Measurements from ENCODE around the gene ARMC2. TPM values are rescaled to one million over a fixed set of nuclear protein-coding genes. Genes with fewer than 3 reads are reported as not detected.

The ARMC2 gene
- total and polyA plus RNA-seq, 2 of the 8 experiments (the other 6 are each of a cell fraction or from before 2014, with no cell fraction given): 1.6 to 4.4 TPM

DNA sequence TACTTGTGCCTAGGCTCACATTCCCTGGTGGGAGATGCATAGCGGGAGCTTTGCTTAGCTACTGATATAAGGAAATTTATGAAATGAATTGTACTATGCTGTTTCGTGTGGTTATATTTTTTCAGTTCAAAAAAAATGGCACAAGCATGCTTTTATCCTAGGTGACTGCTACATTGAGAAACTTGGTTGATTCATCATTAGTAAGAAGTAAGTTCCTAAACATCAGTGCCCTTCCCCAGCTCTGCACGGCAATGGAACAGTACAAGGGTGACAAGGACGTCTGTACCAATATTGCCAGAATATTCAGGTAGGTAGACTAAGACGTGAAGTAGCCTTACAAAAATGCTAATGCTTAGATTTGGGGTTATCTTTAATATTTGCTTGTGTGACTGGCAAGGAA, 79.7 kb downstream of the ARMC2 start (continued):
- TF ChIP-seq HDAC6 (IDR thresholded peaks at IDR 0.05; ENCODE audit: low read depth, low read length) (no peak), SRF (IDR thresholded peaks at IDR 0.05; ENCODE audit: low read depth, low read length) (no peak), YY1 (IDR thresholded peaks at IDR 0.05; ENCODE audit: low read depth, low read length) (no peak), TEAD4 (IDR thresholded peaks at IDR 0.05; ENCODE audit: low read depth, low read length) (no peak), USF2 (IDR thresholded peaks at IDR 0.05; ENCODE audit: low read length) (no peak), SAP30 (IDR thresholded peaks at IDR 0.05; ENCODE audit: insufficient read depth, insufficient replicate concordance, low read length) (no peak)
- TF ChIP-seq, protein P1, sequence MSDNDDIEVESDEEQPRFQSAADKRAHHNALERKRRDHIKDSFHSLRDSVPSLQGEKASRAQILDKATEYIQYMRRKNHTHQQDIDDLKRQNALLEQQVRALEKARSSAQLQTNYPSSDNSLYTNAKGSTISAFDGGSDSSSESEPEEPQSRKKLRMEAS (IDR thresholded peaks at IDR 0.05): no peak

All from H1 (cell line).